GM21447 (cell line): ENCODE data around the gene ZNF562.

Source experiments
- ATAC-seq: cut with Tn5 transposase; IDR thresholded peaks from one replicate; pipeline ENCODE4 v1.9.1; 2021; ENCODE audit not compliant: unreplicated experiment

The ZNF562 gene

DNA sequence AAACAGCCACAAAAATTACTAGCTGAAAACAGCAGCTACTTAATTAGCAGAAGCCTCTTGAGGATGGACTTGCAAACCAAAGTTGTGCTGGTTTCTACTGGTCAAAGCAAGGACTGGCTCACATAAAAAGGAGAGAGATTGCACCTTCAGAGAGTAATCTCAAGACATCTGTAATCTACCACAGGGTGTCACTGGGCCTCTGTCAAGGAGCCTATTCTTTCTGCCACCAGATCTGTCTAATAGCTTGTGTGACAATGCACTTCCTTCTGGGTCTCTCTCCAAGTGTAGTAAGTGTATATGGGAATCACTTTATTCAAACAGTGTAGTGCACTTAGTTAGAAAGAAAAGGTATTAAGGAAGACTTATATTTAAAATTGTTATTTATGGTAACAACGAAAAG, 29.4 kb downstream of the ZNF562 start:
- ATAC-seq, result no peak

DNA sequence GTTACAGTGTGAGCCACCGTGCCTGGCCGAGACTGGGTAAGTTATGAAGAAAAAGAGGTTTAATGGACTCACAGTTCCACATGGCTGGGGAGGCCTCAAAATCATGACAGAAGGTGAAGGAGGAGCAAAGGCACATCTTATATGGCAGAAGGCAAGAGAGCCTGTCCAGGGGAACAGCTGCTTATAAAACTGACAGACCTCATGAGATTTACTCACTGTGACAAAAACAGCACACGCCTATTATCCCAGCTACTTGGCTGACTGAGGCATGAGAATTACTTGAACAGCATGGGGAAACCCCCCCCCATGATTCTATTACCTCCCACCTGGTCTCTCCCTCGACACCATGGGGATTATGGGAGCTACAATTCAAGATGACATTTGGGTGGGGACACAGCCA, 30.4 kb downstream of the ZNF562 start:
- ATAC-seq, result no peak

DNA sequence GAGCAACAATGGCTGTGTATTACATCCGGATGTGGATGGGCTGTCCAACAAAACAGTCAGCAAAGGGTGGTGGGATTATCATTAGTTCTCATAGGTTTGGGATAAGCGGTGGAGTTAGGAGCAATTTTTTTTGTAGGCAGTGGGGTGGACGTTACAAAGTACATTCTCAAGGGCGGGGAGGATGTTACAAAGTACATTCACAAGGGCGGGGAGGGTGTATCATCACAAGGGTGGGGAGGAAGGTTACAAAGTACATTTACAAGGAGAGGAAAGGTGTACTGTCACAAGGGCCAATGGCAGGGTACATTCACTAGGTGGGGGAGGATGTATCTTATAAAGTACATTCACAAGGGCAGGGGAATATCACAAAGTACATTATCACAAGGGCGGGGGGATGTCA, 33.1 kb downstream of the ZNF562 start:
- ATAC-seq, result no peak

DNA sequence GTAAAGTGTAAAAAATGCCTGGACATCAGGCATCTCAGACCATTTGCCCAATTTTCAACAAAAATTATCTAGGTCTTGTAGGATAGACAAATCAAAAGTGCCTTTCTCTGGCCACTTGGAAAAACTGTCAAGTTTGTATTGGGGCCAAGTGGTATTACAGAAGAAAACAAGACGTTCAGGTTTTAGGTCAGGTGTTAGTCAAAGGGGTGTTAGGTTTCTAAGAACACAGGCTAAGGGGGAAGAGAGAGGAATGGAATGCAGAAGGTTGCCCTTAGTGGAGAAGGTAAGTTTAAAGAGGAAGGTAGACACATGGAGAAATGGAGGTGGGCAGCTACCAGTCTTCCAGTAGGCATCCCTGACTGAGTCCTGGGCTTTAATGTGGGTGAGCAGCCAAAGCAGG, 33.9 kb downstream of the ZNF562 start:
- ATAC-seq, result no peak

DNA sequence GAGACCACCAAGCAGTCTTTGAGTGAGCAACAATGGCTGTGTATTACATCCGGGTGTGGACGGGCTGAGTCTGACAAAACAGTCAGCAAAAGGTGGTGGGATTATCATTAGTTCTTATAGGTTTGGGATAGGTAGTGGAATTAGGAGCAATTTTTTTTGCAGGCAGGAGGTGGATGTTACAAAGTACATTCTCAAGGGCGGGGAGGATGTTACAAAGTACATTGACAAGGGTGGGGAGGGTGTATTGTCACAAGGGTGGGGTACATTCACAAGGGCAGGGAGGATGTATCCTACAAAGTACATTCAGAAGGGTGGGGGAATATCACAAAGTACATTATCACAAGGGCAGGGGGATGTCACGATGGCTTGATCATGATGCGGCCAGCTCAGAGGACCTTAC, 38.9 kb downstream of the ZNF562 start:
- ATAC-seq, result no peak

DNA sequence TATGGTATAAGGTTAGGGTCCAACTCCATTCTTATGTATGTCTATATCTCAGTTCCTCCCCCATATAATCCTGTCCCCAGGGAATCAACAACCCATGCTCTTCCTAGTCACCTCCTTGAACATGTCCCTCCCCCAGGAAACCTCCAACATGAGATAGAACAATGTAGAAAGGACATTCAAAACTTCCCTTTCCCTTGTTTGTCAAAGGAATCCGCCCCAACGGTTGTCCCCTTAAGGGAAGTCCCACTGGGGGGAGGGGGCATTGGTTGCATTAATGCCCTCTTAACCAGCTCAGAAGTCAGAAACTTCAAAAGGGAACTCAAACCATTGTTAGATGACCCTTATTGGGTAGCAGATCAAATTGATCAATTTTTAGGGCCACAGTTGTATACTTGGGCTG, 47.0 kb downstream of the ZNF562 start:
- no peak for ATAC-seq

DNA sequence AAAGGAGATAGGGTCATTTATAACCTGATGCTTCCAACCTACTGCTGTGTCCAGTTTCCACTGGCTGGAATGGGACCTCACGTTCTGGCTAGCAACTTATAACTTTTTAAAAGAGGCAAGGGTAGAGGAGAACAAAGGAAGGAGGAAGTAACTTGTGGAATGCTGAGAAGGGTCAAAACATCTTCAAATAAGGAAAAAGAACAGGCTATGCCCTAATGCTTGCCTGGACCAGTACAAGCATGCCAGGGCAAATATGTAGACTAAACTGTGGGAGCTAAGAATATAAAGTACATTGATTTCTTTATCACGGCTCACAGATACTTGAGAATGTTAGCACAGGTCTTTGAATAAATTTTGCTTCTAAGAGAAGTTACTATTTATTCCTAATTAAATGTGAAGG, 52.4 kb downstream of the ZNF562 start:
- ATAC-seq, result no peak

DNA sequence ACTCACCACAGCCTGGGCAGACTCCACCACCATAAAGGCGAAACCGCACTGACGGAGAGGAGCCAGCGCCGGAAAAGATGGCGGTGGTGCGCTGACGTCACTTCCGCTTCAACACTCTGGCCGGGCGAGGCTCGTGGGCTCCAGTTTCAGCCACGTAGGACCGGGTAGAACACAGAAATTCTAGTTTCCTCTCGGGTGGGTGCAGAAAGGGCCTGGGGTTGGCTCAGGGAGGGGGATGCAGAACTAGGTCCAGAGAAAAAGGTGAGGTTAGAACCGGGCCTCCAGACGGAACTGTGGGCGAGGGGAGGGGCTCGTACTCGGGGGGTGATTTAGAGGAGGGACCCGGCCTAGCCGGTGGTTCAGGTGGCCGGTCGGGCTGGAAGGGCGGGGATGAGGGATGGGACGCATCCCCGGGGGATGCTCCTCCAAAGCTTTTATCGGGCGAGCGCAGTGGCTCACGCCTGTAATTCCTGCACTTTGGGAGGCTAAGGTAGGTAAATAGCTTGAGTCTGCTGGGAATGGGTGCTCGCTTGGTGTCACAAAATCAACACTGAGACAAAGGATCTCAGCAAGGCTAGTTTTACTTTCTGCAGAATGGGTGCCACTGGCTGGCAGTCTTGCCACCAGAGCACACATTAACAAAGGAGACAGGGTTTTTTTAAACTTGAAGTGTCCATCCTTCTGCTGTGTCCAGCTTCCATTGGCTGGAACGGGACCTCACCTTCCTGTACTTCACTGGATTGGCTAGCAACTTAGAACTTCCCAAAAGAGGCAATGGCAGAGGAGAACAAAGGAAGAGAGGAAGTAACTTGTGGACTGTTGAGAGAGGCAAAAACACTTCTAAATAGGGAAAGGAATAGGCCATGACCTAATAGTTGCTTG, 53.5 kb downstream of the ZNF562 start, which contains the start of gene ZNF561:
ZNF561 (minus strand) TSS at position 77 of the 882 bp plus-strand sequence. CDS start 1,776 bp downstream, outside the sequence.
- peak; percentile 75 for ATAC-seq

DNA sequence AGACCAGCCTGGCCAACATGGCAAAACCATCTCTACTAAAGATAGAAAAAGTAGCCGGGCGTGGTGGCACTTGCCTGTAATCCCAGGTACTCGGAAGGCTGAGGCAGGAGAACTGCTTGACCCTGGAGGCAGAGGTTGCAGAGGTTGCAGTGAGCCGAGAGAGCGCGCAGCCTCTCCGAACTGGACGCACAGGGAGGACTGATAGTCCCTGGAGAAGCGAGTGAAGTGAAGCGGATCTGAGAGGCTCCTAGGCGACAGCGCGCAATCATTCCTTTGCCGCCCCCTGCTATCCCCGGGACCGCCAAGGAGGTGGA, 54.1 kb downstream of the ZNF562 start:
- no peak for ATAC-seq

DNA sequence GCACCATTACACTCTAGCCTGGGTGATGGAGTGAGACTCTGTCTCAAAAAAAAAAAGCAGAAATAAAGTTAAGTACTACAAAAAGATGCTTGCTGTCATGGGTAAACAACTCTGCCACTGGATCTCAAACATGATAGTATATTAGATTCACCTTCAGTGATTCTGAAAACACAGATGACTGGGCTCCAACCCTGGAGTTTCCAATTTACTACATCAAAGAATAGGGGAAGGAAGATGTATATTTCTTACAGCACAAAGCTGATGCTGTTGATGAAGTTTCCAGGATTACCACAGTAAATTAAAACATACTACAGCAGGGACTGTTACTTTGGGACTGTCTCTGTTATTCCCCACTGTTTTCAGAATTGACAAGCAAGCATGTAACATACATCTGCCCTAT, 59.1 kb downstream of the ZNF562 start:
- no peak for ATAC-seq

DNA sequence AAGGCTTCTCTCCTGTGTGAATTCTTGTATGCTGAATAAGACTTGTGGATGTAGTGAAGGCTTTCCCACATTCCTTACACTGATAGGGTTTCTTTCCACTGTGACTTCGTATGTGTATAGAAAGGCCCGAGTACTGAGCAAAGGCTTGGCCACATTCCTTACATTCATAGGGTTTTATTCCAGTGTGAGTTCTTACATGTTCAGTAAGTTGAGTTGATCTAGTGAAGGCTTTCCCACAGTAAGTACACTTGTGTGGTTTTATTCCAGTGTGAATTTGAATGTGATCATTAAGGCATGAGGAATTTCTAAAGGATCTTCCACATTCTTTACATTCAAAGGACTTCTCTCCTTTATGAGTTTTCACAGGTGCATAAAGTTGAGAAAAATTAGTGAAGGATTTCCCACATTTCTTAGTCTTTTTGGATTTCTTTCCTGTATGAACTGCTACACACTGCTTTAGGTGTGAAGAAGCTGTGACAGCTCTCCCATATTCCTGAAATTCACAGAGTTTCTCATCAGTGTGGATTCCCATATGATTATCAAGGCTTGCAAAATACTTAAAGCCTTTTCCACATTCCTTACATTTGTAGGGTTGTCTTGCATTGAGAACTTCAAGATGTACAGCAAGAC, 64.3 kb downstream of the ZNF562 start:
- ATAC-seq, result no peak

DNA sequence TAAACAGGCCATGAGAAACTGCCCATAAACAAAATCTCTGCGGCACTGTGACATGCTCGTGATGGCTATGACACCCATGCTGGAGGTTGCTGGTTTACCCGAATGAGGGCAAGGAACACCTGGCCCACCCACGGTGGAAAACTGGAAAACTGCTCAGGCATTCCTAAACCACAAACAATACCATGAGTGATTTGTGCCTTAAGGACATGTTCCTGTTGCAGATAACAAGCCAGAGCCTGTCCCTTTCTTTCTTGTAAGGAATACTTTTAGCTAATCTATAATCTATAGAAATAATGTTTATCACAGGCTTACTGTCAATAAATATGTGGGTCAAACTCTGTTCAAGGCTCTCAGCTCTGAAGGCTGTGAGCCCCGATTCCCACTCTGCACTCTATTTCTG, 66.0 kb downstream of the ZNF562 start:
- no peak for ATAC-seq

DNA sequence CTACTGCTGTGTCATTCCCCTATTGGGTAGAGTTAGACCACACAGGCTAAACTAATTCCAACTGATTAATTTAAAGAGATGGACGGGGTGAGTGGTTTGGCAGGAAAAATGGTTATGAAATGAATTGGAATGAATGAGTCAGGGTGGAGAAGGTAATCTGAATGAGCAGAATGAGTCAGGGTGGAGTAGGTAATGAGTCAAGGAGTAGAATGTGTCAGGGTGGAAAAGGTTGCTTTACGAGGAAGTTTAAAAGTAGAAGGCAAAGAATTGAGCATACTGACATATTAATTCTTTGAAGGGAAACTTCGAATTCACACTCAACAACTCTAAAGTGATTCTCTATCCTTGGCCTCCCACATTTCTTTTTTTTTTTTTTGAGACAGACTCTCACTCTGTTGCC, 77.9 kb downstream of the ZNF562 start:
- no peak for ATAC-seq
